ENCODE measurements around the gene IL22.

DNA sequence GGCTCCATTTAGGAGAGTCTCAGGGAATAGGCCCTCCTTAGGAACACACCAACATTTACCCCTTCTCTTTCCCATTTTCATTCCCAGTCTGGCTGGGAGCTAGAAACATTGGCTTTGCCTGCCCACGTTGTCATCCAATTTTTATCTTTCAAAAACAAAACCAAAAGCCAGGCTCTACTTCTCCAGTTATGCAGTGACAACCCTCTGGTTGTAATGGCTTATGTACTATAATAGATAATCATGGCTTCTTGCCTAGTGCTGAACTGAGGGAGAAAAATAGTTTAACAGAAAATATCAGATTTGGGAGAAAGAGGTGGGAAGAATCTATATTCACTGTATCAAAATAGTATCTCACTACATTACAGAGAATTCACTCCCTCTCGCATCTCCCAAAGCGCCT, 32.1 kb upstream of the IL22 start:
- TF ChIP-seq, protein P1, sequence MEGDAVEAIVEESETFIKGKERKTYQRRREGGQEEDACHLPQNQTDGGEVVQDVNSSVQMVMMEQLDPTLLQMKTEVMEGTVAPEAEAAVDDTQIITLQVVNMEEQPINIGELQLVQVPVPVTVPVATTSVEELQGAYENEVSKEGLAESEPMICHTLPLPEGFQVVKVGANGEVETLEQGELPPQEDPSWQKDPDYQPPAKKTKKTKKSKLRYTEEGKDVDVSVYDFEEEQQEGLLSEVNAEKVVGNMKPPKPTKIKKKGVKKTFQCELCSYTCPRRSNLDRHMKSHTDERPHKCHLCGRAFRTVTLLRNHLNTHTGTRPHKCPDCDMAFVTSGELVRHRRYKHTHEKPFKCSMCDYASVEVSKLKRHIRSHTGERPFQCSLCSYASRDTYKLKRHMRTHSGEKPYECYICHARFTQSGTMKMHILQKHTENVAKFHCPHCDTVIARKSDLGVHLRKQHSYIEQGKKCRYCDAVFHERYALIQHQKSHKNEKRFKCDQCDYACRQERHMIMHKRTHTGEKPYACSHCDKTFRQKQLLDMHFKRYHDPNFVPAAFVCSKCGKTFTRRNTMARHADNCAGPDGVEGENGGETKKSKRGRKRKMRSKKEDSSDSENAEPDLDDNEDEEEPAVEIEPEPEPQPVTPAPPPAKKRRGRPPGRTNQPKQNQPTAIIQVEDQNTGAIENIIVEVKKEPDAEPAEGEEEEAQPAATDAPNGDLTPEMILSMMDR (optimal IDR thresholded peaks at IDR 0.05 in 1 of 3, IDR thresholded peaks at IDR 0.05 in 1 of 3, conservative IDR thresholded peaks at IDR 0.05 in 1 of 3; ENCODE audit: extremely low read depth in 1 of 3, insufficient read depth in 2 of 3, low read length in 3 of 3), result no peak
- TF ChIP-seq EZH2 (IDR thresholded peaks at IDR 0.05; ENCODE audit: low read length), result no peak

Data from keratinocyte (primary cell).